ENCODE data around the gene LRAT. TPM values are rescaled to one million over a fixed set of nuclear protein-coding genes. Genes with fewer than 3 reads are reported as not detected.

Gene LRAT
- total and polyA plus RNA-seq, 2 experiments from 2014 or later: 57.1 to 90.1 TPM

GRCh38 chr4:154727540-154727939, 16.3 kb upstream of the LRAT start (continued):
- TF ChIP-seq JUNB (IDR thresholded peaks at IDR 0.05; ENCODE audit: unreplicated experiment) (no peak), ZNF114 (CRISPR knock-in tag; IDR thresholded peaks at IDR 0.05) (no peak), NANOG (IDR thresholded peaks at IDR 0.05; ENCODE audit: borderline replicate concordance) (no peak), ZNF462 (CRISPR knock-in tag; IDR thresholded peaks at IDR 0.05) (no peak), EZH2 (IDR thresholded peaks at IDR 0.05; ENCODE audit: low read depth, unreplicated experiment) (no peak), POLR2AphosphoS5 (IDR thresholded peaks at IDR 0.05; ENCODE audit: low read depth) (no peak), STAT1 (IDR thresholded peaks at IDR 0.05; ENCODE audit: unreplicated experiment) (no peak)

GRCh38 chr4:154731756-154732155, 12.0 kb upstream of the LRAT start:
- Histone ChIP-seq H3K36me3 (ENCODE audit: insufficient read depth) (no peaks in the 10 kb centered on the region), H3K9me2 (ENCODE audit: insufficient read depth) (peaks cover 5% of the 10 kb centered on the region; the same call in 1 of the 2 replicates), H3K4me3 (no peak overlapping the region), H3K4me1 (ENCODE audit: insufficient read depth) (0 out of 2 replicates have a peak, but pooled peaks cover 5% of the 10 kb centered on the region), H3K27ac (ENCODE audit: low read depth) (no peak overlapping the region), H3K27me3 (ENCODE audit: insufficient read depth) (no peaks in the 10 kb centered on the region), H2AFZ (no peak overlapping the region), H3K79me2 (replicated peaks; ENCODE audit: insufficient read depth) (no peaks in the 10 kb centered on the region), H3F3A (replicated peaks; ENCODE audit: low read depth) (no peaks in the 10 kb centered on the region), H4K20me1 (replicated peaks; ENCODE audit: insufficient read depth) (no peaks in the 10 kb centered on the region), H3K4me2 (no peak overlapping the region)
- H3K27me3 Mint-ChIP-seq (ENCODE audit: insufficient read depth, low read depth, poor library complexity): no peaks in the 10 kb centered on the region
- no peak overlapping the region for H3K4me3 Mint-ChIP-seq
- H3K27ac Mint-ChIP-seq: no peak overlapping the region
- no peak for DNase-seq (ENCODE audit: low spot score)
- H3K36me3 Mint-ChIP-seq (ENCODE audit: low read depth): 0 out of 3 replicates have a peak, but pooled peaks cover 2% of the 10 kb centered on the region
- peaks cover 9% of the 10 kb centered on the region for H3K4me1 Mint-ChIP-seq
- H3K9me3 Mint-ChIP-seq: no peaks in the 10 kb centered on the region
- no peak for ATAC-seq
- TF ChIP-seq ZNF462 (CRISPR knock-in tag; IDR thresholded peaks at IDR 0.05): no peak
- no peak for TF ChIP-seq POLR2AphosphoS5 (IDR thresholded peaks at IDR 0.05; ENCODE audit: low read depth)
- TF ChIP-seq NANOG (IDR thresholded peaks at IDR 0.05; ENCODE audit: borderline replicate concordance): no peak
- no peak for TF ChIP-seq CTCF (conservative IDR thresholded peaks at IDR 0.05; ENCODE audit: low read depth in 2 of 2)
